Prostate gland (tissue), 2 donors: ENCODE results near the gene MITD1. TPM values are rescaled to one million over a fixed set of nuclear protein-coding genes. Genes with fewer than 3 reads are reported as not detected.

Experiments used
- DNase-seq: peaks from one replicate; pipeline ENCODE4 v3.0.0-alpha.2; 2019; ENCODE audit warnings: low spot score
- H3K27ac ChIP-seq, 2 donors: fragments of 200-600 bp; sonication (generic); 2 replicates each; pipeline ENCODE4 v1.5.1; 2017 to 2019
- H3K27me3 ChIP-seq: fragments of 200-600 bp; sonication (generic); replicated peaks from 2 replicates; pipeline ENCODE4 v1.5.1; 2019; ENCODE audit not compliant: insufficient read depth
- H3K36me3 ChIP-seq, 2 donors: fragments of 200-600 bp; sonication (generic); 1 replicate in 1 of 2; 2 replicates in 1 of 2; pipeline versions ENCODE4 v1.5.1 to v1.8.1; 2017 to 2019
- H3K4me1 ChIP-seq: fragments of 200-600 bp; sonication (generic); replicated peaks from 2 replicates; pipeline ENCODE4 v1.5.1; 2019
- H3K4me3 ChIP-seq, 2 donors: fragments of 200-600 bp; sonication (generic); 2 replicates each; pipeline ENCODE4 v1.5.1; 2017 to 2019
- H3K9me3 ChIP-seq: fragments of 200-600 bp; sonication (generic); 2 replicates; pipeline ENCODE4 v1.5.1; 2017
- POLR2A ChIP-seq: fragments of 450-650 bp; IDR thresholded peaks from one replicate; pipeline ENCODE4 v1.6.1; 2016; ENCODE audit warnings: antibody characterized with exemption, mild to moderate bottlenecking
- POLR2AphosphoS5 ChIP-seq: sonication (generic); formaldehyde crosslinking; IDR thresholded peaks from one replicate; pipeline ENCODE4 v1.6.1; 2017; ENCODE audit warnings: antibody characterized with exemption
- WGBS: methylation state at CpG from one replicate; pipeline ENCODE4 v1.1.5; 2018; 5-methylcytosine and 5-hydroxymethylcytosine counted together
- intact Hi-C: fragments of 100-400 bp; cut with DNase I; formaldehyde crosslinking; loops from one replicate; pipeline ENCODE4 v1.14.2; 2022
- small RNA-seq, 2 donors: library from RNA; depleted of rRNA; stranded (forward); fragments of <200 nt; gene quantifications; one replicate each; pipeline ENCODE3, GENCODE V24; 2016
- total RNA-seq, 2 donors: library from RNA; depleted of rRNA; stranded (reverse); fragments of >200 nt; gene quantifications; one replicate each; pipeline ENCODE4 v1.1.0, GENCODE V29; 2016
- TF ChIP-seq, protein P1 (sequence below), 4 experiments: fragments of 200-600 bp in 2 of 4; fragments of 450-650 bp in 2 of 4; sonication (generic) in 2 of 4; IDR thresholded peaks; 1 replicate in 3 of 4; 2 replicates in 1 of 4; pipeline ENCODE4 v1.5.1; 2016 to 2019; ENCODE audit warnings: antibody characterized with exemption in 4 of 4, mild to moderate bottlenecking in 2 of 4, moderate library complexity in 2 of 4

MITD1 gene
- total RNA-seq, 2 donors from 2014 or later, result 16.0 to 28.7 TPM

DNA sequence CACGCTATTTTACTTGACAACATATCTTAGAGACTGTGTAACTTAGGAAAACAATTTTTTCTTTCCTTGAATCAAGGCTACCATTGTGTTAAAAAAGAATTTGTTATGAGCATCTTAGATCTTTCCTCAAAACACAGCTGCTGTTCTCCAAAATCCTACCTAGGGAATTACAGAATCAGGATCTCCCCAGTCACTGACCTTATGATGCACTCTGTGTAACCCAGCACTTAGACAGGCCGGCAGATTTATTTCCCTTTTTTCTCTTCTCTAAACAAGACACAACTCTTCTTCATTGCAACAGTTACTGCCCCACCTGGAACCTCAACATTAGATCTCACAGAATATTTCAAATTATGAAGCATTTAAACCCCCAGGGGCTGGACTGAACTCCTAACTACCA is 52.9 kb downstream of the MITD1 start:
- Histone ChIP-seq H3K36me3 (no peaks in the 10 kb centered on the region), H3K9me3 (no peaks in the 10 kb centered on the region), H3K27me3 (no peaks in the 10 kb centered on the region), H3K27ac (no peak overlapping the region), H3K4me3 (no peak overlapping the region), H3K4me1 (no peaks in the 10 kb centered on the region)
- WGBS, result 83% methylated on average over 2 of the region's 2 CpGs
- TF ChIP-seq POLR2A, result no peak
- TF ChIP-seq, protein P1, sequence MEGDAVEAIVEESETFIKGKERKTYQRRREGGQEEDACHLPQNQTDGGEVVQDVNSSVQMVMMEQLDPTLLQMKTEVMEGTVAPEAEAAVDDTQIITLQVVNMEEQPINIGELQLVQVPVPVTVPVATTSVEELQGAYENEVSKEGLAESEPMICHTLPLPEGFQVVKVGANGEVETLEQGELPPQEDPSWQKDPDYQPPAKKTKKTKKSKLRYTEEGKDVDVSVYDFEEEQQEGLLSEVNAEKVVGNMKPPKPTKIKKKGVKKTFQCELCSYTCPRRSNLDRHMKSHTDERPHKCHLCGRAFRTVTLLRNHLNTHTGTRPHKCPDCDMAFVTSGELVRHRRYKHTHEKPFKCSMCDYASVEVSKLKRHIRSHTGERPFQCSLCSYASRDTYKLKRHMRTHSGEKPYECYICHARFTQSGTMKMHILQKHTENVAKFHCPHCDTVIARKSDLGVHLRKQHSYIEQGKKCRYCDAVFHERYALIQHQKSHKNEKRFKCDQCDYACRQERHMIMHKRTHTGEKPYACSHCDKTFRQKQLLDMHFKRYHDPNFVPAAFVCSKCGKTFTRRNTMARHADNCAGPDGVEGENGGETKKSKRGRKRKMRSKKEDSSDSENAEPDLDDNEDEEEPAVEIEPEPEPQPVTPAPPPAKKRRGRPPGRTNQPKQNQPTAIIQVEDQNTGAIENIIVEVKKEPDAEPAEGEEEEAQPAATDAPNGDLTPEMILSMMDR (IDR thresholded peaks at IDR 0.05), result no peak
- TF ChIP-seq POLR2AphosphoS5, result no peak
- DNase-seq, result no peak
- intact Hi-C loops, result no loop called here

Small RNA genes lying within 50 kb of the gene (small RNA-seq; reads per million reads assigned to genes)
- gene AC092587.1, result 0 reads per million in 2 donors

Other genes with a start within 250 kb of the MITD1 start
- 10 to 100 TPM in 1 of 2 donors, 1 to 10 TPM in 1; 4.1 to 20.8 TPM for gene CRACDL, start 244.8 kb downstream of the MITD1 start, total RNA-seq
- gene C2orf15, start 39.4 kb downstream of the MITD1 start, total RNA-seq, result 1 to 10 TPM in 1 of 2 donors, not detected in 1; 4.5 TPM
- gene TSGA10, start 26.1 kb downstream of the MITD1 start, total RNA-seq, result 10 to 100 TPM; 19.0 to 26.5 TPM
- gene LIPT1, start 26.1 kb downstream of the MITD1 start, total RNA-seq, result 10 to 100 TPM in 1 of 2 donors, 1 to 10 TPM in 1; 7.3 to 13.1 TPM
- 10 to 100 TPM; 24.1 to 37.3 TPM for gene MRPL30, start 126 bp upstream of the MITD1 start, total RNA-seq
- gene LYG2, start 74.6 kb upstream of the MITD1 start, total RNA-seq, result not detected
- gene LYG1, start 120.1 kb upstream of the MITD1 start, total RNA-seq, result 1 to 10 TPM in 1 of 2 donors, under 1 TPM in 1; 0.32 to 2.8 TPM
- 10 to 100 TPM; 27.9 to 30.3 TPM for gene TXNDC9, start 155.3 kb upstream of the MITD1 start, total RNA-seq
- 10 to 100 TPM; 24.0 to 40.5 TPM for gene EIF5B, start 156.3 kb upstream of the MITD1 start, total RNA-seq